ENCODE data around the gene TERT.

The TERT gene

DNA sequence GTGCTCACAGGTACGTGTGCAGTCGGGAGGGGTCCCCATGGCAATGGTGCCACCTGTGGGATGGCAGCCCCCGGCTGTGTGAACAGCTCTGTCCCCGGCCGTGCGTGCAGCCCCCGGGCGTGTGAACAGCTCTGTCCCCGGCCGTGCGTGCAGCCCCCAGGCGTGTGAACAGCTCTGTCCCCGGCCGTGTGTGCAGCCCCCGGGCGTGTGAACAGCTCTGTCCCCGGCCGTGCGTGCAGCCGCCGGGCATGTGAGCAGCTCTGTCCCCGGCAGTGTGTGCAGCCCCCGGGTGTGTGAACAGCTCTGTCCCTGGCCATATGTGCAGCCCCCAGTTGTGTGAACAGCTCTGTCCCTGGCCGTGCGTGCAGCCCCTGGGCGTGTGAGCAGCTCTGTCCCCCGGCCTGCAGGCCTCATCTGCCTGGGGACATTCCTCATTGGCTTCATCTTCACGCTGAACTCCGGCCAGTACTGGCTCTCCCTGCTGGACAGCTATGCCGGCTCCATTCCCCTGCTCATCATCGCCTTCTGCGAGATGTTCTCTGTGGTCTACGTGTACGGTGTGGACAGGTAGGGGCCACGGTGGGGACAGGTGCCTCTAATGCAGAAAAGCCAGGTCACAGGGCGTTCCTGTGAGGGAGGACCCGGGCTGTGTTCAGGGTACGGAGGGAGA, 75.6 kb downstream of the TERT start:
- no peak for DNase-seq (ENCODE audit: low spot score)

DNA sequence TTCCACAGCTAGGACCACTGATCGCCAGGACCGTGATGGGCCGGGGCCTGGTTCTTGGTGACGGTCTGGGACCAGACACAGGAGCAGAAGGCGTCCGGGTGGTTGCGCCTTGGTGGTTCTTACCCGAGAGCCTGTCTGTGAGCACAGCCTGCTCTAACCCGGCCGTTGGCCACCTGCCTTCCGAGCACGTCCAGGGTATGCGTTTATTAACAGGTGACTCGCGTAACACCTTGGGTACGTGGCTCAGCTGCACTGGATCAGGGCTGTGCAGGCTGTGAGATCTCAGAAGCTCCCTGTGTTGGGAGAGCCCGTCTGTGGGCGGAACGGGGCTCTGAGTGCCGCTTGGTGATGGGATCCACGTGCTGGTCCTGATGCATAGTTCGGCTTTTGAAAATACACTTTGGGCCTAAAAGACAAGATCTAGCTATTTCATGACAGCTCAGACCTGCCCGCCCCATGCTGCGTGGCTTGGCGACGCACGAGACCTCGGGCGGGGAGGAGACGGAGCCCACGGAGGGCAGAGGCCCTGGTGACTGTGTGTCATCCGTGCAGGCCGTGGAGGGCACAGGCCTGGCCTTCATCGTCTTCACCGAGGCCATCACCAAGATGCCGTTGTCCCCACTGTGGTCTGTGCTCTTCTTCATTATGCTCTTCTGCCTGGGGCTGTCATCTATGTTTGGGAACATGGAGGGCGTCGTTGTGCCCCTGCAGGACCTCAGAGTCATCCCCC, 76.4 kb downstream of the TERT start:
- no peak for DNase-seq (ENCODE audit: low spot score)

DNA sequence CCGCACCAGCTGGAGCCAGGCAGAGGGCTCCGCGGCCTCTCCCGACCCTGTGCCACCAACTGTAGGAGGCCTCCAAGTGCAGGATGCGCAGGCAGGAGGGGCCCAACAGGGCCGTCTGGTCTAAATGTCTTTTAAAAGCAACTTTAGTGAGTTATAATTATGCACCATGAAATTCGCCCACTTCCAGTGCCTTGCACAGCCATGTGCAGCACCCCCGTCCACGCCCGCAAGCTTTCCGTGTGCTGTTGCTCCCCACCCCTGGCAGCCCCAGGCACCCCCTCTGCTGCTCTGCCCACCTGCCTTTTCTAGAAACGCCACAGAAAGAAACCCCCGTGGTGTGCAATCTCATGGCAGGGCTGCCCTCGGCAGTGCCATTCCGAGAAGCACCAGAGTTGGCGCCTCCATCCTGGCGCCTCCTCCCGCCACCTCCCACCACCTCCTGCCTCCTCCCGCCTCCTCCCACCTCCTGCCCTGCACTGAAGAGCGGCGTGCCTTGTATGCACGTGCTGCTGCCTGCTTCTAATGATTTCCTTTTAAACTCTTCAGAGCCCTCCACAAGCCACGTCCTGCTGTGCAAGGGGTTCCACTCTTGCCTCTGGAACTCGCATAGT, 77.2 kb downstream of the TERT start:
- no peak for DNase-seq (ENCODE audit: low spot score)

DNA sequence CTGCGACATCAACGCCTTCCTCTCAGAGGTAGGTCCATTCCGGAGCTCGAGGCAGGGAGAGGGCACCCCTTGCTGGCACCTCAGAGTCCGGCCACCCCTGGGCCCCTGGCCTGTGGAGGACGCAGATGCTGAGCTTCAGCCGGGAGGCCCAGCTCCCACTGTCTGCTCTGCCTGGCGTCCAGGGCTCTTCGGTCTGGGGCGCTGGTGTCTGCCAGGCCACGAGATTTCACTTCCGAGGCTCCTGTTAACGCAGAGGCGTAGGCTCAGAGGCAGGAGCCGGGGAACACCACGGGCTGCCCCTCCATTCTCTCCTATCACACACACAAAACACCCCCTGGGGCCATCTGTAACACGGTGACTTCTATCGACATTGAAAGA, 78.0 kb downstream of the TERT start:
- no peak for DNase-seq (ENCODE audit: low spot score)

DNA sequence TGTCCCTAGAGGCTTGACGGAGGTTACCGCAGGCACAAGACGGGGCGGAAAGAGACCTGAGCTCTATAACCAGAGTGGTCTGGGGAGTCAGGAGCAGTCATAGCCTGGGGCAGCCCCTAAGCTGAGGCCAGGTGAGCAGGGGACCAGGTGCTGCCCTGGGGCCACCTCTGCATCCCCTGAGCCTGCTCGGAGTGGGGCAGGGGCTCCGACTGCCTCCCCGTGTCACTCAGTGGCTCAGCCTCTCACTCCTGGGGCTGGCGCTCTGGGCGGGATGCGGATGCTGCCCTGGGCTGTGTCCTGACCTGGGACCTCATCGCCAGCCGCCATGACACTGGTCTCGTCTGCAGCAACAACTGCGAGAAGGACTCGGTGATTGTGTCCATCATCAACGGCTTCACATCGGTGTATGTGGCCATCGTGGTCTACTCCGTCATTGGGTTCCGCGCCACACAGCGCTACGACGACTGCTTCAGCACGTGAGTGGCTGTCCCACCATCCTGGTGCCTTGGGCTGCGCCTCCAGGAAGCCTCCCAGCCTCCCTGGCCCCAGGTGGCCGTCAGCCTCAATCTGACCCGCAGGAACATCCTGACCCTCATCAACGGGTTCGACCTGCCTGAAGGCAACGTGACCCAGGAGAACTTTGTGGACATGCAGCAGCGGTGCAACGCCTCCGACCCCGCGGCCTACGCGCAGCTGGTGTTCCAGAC, 78.5 kb downstream of the TERT start:
- DNase-seq (ENCODE audit: low spot score), result no peak

DNA sequence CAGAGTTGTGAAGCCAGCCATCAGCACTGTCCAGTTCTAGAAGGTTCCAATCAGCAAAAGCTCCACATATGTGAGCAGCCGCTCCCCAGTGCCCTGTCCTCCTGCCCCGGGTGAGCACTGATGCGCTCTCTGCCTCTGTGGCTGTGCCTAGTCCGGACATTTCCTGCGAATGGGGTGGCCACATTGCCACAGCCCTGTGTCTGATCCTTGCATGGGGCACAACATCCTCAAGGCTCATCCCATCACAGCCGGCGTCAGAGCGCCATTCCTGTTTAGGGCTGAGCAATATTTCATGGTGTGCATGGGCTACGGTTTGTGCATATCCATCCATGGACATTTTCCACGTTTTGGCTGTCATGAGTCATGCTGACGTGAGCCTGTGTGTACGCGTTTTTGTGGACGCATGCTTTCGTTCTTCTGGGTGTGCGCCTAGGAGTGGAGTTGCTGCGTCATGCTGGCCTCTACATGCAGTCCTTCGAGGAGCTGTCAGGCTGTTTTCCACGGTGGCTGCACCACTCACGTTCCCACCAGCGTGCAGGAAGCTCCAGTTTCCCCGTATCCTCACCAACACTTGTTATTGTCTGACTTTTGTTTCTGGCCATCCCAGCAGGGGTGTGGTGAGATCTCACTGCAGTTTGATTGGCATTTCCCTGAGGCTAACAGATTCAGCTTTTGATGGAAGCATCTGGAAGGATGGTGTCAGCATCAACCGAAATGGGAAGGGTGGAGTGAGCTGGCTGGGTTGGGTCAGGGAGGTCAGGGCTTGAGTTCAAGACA, 79.4 kb downstream of the TERT start:
- DNase-seq (ENCODE audit: low spot score), result no peak

DNA sequence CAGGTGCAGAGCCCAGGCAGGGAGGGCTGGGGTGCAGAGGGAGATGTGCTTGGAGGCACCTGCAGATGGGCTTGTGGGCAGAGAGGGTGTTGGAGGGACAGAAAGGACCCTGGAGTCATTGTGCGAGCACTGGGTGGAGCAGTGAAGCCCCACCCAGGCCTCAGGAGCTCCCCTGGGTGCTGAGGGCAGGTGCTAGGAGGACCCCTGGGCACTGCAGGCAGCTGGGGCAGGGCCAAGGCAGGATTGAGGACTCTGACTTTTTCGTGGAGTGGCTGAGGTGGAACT, 80.0 kb downstream of the TERT start:
- DNase-seq (ENCODE audit: low spot score), result no peak

DNA sequence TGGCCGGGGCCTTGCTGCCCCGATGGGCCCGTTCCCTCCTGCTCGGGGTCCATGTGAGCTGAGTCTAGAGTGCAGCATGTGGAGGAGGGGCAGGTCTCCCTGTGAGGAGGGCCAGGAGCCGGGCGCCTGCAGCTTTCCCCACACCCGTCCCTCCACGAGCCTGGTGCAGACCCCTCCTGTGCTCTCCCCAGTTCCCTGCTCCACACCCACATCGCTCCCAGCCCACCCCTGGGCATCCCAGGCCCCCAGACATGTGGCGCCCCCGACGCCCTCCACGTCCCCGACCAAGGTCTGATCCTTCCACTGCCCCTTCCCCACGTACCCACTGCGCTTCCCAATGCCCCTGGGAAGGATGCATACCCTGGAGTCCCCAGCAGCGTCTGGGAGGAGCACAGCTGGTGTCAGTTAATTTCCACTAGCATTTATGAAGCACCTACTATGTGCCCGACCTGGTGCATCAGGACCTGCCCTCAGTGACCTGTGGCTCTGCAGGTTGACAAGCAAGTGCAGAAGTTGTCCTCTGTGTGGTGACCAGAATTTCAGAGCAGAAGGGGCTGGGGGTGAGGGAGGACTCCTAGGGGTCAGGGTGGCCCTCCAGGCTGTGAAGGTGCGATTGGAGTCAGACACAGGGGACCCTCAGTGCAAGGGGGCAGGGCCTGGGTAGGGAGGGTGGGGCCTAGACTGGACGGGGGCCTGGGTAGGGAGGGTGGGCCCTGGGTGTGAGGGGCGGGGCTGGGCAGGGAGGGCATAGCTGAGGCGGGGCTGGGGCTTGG, 80.5 kb downstream of the TERT start:
- no peak for DNase-seq (ENCODE audit: low spot score)

DNA sequence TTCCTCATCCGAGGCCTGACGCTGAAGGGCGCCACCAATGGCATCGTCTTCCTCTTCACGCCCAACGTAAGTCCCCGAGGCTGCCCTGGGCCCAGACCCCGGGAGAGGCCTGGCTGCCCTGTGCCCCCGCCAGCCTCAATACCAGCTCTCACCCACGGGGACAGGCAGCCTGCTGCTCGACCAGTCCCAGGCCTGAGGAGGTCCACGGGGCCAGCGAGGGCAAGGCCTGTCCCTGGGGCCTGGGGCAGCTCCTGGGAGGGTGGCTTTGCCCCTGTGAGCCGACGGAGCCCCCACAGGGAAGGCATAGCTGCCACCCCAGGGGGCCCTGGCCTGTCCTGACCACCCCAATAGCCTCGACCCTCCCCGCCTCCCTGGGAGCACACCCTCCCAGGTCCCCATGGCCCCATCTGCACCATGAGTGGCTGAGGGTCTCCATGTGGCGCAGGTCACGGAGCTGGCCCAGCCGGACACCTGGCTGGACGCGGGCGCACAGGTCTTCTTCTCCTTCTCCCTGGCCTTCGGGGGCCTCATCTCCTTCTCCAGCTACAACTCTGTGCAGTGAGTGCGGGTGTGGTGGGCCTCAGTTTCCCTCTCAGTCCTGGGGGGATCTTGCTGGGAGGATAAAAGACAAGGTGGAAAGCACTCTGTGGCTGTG, 81.2 kb downstream of the TERT start:
- no peak for DNase-seq (ENCODE audit: low spot score)

DNA sequence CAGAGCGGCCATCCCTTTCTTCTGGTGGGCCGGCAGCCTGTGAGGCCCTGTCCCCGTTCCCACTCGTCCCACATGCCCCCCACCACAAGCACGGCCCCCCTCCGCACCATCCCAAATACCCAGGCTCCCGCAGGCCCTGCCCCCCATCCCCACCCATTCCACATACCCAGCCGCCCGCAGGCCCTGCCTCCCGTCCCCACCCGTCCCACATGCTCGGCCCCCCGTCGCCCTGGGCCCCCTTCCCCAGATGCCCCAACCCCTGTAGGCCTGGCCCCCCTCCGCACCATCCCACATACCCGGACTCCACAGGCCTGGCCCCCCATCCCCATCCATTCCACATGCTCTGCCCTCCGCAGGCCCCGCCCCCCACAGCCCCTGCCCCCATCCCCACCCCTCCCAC, 82.0 kb downstream of the TERT start:
- DNase-seq (ENCODE audit: low spot score), result no peak

DNA sequence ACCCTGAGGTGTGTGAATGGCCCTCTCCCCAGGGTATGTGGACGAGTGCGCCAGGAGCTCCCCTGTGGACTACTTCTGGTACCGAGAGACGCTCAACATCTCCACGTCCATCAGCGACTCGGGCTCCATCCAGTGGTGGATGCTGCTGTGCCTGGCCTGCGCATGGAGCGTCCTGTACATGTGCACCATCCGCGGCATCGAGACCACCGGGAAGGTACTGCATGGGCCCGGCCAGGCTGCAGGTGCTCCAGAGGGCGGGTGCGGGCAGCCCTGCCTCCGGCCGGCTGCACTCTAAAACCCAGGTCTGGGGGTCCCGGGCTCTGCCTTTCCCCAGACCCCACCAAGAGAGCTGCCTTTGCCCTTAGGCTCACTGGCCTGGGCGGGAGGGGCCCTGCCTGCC, 82.6 kb downstream of the TERT start:
- DNase-seq (ENCODE audit: low spot score), result no peak

DNA sequence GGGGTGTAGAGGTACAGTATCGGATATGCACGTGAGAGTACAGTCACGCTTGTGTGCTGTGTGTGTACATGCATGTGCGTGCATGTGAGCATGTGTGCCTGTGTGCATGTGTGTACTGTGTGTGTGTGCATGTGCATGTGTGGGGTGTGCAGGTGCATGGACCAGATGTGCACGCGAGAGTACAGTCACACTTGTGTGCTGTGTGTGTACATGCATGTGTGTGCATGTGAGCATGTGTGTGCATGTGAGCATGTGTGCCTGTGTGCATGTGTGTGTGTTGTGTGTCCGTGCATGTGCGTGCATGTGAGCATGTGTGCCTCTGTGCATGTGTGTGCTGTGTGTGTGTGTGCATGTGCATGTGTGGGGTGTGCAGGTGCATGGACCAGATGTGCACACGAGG, 83.2 kb downstream of the TERT start:
- DNase-seq (ENCODE audit: low spot score), result no peak

DNA sequence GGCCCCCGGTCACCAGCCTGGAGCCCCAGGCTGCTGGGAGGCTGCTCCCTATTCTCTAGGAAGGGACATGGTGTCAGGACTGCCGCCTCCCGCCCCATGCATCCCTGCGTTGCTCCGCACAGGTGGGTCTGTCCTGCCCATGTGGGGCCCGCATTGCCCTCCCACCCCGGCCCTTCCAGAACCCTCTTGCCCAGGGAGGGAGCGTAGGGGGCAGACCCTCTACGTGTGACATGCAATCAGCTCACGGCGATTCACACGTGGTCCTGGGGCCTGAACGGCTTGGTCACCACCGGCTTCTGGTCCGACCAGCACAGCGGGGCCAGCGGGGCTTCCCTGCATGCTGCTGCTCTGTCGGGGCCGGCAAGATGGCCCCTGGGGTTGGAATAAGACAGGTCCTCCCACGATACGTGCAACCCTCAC, 84.0 kb downstream of the TERT start:
- no peak for DNase-seq (ENCODE audit: low spot score)

DNA sequence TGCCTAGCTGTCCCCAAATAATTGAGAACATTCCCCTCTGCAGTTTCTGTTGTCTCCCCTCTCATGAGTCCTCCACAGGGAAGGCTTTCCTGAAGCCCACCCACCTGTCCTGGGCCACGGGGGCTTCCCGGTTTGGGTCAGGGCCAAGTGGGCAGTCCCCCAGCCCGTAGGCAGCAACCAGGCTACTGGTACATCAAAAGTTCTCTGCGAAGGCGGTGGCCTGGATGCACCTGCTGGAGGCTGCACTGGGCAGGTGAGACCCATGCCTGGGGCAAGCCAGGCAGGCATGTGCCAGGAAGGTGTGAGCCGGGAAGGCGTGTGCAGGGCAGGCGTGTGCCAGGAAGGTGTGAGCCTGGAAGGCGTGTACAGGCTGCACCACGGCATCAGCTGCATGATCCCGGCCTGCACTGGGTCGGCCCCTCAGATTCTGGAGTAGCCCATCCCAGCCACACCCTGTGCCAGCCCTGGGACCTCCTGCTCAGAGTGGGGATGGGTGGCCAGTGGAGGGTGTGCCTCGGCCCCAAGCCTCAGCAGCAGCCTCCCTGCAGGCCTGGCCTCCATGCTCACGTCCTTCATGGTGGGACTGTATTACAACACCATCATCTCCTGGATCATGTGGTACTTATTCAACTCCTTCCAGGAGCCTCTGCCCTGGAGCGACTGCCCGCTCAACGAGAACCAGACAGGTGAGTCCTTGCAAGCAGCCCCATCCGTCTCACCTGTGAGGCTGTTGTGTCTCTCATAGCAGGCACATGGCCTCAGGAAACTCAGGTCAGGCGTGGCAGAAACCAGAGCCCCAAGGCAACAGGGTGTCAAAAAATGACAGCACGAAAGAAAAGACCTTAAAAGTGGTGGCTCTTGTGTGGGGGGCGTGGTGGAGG, 84.7 kb downstream of the TERT start:
- no peak for DNase-seq (ENCODE audit: low spot score)

DNA sequence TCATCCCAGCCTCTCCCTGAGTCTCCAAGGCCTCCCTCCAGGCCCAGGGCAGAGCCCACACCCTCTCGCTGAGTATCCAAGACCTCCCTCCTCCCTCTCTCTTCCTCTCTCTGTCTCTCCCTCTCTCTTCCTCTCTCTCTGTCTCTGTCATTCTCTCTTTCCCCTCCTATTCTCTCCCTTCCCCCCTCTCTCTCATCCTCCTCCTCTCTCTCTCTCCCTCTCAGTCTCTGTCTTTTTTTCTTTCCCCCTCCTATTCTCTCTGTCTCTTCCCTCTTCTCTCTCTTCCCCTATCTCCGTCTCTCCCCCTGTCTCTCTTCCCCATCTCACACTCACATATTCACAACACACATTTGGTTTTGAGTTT, 85.4 kb downstream of the TERT start:
- no peak for DNase-seq (ENCODE audit: low spot score)

DNA sequence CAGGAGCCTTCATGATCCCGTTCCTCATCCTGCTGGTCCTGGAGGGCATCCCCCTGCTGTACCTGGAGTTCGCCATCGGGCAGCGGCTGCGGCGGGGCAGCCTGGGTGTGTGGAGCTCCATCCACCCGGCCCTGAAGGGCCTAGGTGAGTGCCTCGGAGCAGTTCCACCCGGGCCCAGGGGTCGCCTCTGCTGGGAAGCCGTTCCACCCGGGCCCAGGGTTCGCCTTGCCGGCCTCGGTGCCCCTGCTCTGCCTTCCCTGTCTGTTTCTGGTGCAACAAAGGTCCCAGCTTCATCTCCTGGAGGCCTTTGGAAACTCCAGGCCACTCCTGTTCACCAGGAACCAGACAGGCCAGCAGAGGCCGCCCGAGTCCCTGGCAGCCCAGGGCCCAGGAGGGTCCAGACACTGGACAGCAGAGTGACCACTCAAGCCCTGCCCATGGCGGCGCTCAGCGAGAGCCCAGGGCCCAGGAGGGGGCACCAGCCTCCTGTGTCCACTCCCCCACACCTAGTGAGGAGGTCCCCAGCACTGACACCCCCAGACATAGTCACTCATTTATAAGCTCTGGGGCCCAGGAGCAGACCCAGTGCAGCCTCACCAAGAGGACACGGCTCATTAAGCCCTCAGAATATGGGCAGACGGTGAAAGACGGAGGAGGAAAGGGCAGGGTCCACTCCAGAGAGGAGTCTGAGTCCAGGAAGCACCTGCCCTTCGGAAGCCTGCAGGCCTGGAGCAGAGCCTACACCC, 86.0 kb downstream of the TERT start:
- DNase-seq (ENCODE audit: low spot score), result no peak

DNA sequence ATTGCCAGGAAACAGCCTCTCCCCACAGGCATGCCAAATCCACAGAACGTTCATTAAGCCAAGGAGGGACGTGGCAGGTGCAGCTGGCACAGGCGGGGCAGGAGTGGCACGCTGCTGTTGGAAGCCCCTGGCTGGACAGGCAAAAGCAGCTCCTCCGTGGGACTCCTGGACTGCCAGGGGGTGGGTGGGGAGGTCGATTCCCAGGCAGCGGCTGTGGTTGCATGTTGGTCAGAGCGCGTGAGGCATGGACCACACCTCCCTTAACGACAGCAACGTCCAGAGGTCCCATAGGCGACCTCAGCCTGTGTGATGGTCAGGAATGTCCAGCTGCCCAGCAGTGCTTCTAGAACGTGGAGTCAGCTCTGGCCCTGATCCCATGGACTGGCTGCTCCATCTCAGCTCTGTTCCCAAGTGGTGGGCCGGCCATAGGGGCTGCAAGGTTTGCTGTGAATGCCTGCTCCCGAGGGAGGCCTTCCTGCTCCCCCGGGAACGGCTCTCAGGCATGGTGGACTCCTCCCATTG, 86.6 kb downstream of the TERT start:
- no peak for DNase-seq (ENCODE audit: low spot score)

DNA sequence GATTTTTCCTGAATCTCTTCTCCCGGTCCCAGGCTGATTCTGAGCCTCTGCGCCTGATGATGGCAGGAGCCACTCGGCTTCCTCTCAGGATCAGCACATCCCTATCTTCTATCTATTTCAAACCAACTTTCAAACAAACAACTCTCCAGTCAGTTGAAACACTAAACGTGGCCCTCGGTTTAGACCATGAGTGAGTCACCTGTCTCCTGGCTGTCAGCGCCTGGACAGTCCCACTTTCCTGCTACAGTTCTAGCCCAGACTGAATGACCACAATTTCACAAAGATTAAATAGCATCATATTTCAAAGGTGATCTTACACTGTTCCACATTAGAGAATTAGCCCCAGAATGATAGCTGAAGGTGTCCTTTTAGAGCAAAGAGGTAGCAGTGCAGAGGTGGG, 87.3 kb downstream of the TERT start:
- no peak for DNase-seq (ENCODE audit: low spot score)

Data from CD4-positive, alpha-beta T cell treated with Interleukin-6 at 100 ng/mL for 8 hours (primary cell).